Inflammatory macrophage (primary cell): Measurements from ENCODE around the gene PSMG4.

Source experiments
- DNase-seq, 2 donors: peaks; one replicate each; pipeline ENCODE4 v3.0.0-alpha.2; 2020 to 2022

Gene PSMG4

GRCh38 chr6:3310703-3311102 lies 52.0 kb downstream of the PSMG4 start:
- DNase-seq, result no peak

GRCh38 chr6:3311826-3312225 lies 53.1 kb downstream of the PSMG4 start:
- DNase-seq, result no peak

DNA sequence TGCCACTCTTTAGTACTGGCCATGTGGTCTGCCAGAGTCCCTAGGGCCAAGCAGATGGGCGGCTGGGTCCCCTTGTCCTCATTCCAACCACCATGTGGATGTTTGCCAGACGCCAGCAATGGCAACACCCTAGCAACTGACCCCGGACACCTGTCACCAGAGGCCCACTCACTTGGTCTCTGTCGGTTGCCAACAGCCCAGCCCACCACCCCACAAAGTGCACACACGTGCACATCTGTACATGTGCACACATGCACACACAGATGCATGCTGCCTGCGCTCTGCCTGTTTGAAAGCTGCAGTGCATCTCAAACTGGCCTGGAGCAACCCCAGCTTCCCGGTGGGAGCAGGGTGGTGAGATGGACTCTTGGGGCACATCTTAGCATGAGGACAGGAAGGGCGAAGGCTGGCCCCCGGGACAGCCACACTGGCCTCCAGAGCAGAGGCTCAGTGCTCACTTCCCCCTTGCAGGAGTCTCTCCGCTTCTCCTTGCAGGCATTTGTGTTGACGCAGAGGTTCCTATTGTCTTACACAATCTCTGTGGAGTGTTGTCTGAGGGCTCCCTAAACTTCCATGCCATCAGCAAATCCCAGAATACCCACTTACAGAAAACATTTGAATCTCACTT lies 54.0 kb downstream of the PSMG4 start:
- DNase-seq, result peak; percentile 17 to 40

- no peak for DNase-seq
Measured at GRCh38 chr6:3314176-3314575, 55.4 kb downstream of the PSMG4 start.

DNA sequence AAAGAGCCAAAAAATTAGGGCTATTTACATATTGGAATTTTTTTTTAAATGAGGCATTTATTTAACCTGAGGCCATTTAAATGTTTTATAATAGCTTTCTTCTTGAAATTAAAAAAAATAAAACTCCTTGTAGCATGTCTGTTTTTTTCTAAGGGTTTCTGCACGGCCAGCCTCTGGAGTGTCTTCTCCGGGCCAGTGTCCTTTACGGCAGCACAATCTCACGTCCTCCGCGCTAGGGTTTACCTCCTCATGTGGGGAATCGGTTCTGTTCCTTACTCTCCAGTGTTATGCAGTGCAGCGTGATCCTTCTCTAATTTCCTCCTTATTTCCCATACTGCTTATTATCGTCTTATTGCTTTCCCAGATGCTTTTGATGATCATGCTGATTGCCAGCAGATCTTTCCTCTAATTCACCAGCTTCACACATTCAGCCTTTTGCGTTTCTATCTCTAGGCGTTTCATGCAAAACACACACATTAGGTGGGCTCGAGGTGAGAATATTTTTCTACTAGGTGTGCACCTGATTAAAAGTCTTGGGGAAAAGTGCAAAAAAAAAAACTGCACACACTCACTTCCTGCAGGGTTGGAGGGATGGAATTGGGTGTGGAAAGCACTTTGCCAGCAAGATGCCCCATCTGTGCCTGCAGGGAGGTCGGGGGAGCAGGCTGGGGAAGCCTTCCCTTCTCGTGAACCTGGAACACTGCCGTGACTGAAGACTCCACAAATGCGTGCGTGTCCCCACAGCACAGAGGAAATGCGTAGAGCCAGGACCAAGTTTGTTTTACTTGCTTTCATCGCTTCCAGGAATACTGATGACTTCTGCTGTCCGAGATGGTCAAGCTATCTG lies 56.1 kb downstream of the PSMG4 start:
- no peak for DNase-seq

DNA sequence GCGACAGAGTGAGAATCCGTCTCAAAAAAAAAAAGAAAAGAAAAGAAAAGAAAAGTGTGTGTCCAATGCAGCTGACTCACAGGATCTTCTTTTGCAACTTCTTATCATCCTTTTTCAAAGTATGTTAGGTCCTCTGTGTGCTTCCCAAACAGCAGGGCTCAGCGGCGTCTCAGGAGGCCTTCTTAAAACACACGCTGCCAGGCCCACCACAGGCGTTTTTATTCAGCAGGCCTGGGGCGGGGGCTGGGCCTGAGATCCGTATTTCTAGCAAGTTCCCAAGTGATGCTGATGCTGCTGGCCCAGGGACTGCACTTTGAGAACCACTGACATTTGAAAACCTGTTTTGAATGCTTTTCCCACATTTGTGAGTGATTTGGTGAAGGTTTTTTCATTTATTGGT lies 57.1 kb downstream of the PSMG4 start:
- no peak for DNase-seq

- no peak for DNase-seq
Measured at GRCh38 chr6:3316331-3316730, 57.6 kb downstream of the PSMG4 start.

DNA sequence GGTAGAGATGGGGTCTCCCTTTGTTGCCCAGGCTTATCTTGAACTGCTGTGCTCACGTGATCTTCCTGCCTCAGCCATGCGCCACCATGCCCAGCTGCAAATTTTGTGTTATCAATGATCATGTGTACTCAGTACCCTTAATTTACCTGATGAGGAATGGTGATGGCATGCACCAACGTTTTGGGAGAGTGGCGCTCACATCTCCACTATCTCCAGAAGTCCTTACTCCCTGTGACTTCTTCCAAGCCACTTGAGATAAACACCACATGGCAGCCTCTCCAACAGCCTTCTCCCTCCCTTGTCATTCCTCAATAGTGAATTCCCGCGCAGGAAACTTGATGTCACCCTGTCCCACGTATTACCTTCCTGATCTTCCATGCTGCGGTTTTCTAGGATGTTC lies 58.1 kb downstream of the PSMG4 start:
- DNase-seq, result no peak
